ENCODE results near the gene TMEM92. TPM values are rescaled to one million over a fixed set of nuclear protein-coding genes. Genes with fewer than 3 reads are reported as not detected.

The TMEM92 gene
- polyA plus RNA-seq, 1 donor (not counting 4 experiments of a cell fraction or from before 2014, with no cell fraction given): 0.88 TPM

- no peak overlapping the region for H3K9ac ChIP-seq (ENCODE audit: control insufficient read depth, extremely low read depth, insufficient read depth, low read length)
- no peaks in the 10 kb centered on the region for H3K9me3 ChIP-seq (ENCODE audit: control insufficient read depth, low read depth, low read length)
- H3K4me2 ChIP-seq (ENCODE audit: control insufficient read depth, extremely low read depth, insufficient read depth, low read depth, low read length): no peak overlapping the region
- no peaks in the 10 kb centered on the region for H3K79me2 ChIP-seq (ENCODE audit: control insufficient read depth, insufficient read depth, low read length)
- H3K27ac ChIP-seq (ENCODE audit: control insufficient read depth, insufficient read depth, low read length): no peak overlapping the region
- no peaks in the 10 kb centered on the region for H3K36me3 ChIP-seq (ENCODE audit: control insufficient read depth in 2 of 2, extremely low read depth in 1 of 2, insufficient read depth in 2 of 2, low read length in 2 of 2)
- DNase-seq (ENCODE audit: low read depth, low spot score): no peak
- TF ChIP-seq CTCF (optimal IDR thresholded peaks at IDR 0.05 in 1 of 3, IDR thresholded peaks at IDR 0.05 in 1 of 3, conservative IDR thresholded peaks at IDR 0.05 in 1 of 3; ENCODE audit: extremely low read depth in 1 of 3, insufficient read depth in 2 of 3, low read length in 3 of 3) (no peak), EZH2 (IDR thresholded peaks at IDR 0.05; ENCODE audit: low read length) (no peak)
- H3K4me3 ChIP-seq (ENCODE audit: control insufficient read depth in 2 of 3, extremely low read depth in 1 of 3, insufficient read depth in 2 of 3, low read depth in 1 of 3, low read length in 3 of 3): no peak overlapping the region
- no peaks in the 10 kb centered on the region for H3K27me3 ChIP-seq (ENCODE audit: control insufficient read depth, extremely low read depth, insufficient read depth, low read length)
- H4K20me1 ChIP-seq (ENCODE audit: control insufficient read depth, extremely low read depth, insufficient read depth, low read length): no peaks in the 10 kb centered on the region
- dilution Hi-C loops (cut with MboI; ENCODE audit: extremely low pct_ligation_motif_present, low sequenced_read_pairs): no loop called here
- no peak for FAIRE-seq
- H3K4me1 ChIP-seq (ENCODE audit: control insufficient read depth, extremely low read depth, insufficient read depth, low read length): no peaks in the 10 kb centered on the region
- H2AFZ ChIP-seq (ENCODE audit: control insufficient read depth, low read length): no peak overlapping the region
- H3K9me1 ChIP-seq (ENCODE audit: control insufficient read depth, extremely low read depth, insufficient read depth, low read length): no peaks in the 10 kb centered on the region
Observed at GRCh38 chr17:50308666-50309065, 34.4 kb downstream of the TMEM92 start.

GRCh38 chr17:50310455-50311111 is 36.3 kb downstream of the TMEM92 start:
- dilution Hi-C loops (cut with MboI; ENCODE audit: extremely low pct_ligation_motif_present, low sequenced_read_pairs): no loop called here

More at GRCh38 chr17:50310455-50311111, 36.3 kb downstream of the TMEM92 start:
- no peaks in the 10 kb centered on the region for H3K27me3 ChIP-seq (ENCODE audit: control insufficient read depth, extremely low read depth, insufficient read depth, low read length)
- TF ChIP-seq EZH2 (IDR thresholded peaks at IDR 0.05; ENCODE audit: low read length): no peak
- no peak for TF ChIP-seq CTCF (optimal IDR thresholded peaks at IDR 0.05 in 1 of 3, IDR thresholded peaks at IDR 0.05 in 1 of 3, conservative IDR thresholded peaks at IDR 0.05 in 1 of 3; ENCODE audit: extremely low read depth in 1 of 3, insufficient read depth in 2 of 3, low read length in 3 of 3)
- no peak overlapping the region for H3K4me3 ChIP-seq (ENCODE audit: control insufficient read depth in 2 of 3, extremely low read depth in 1 of 3, insufficient read depth in 2 of 3, low read depth in 1 of 3, low read length in 3 of 3)
- FAIRE-seq: no peak
- H3K36me3 ChIP-seq (ENCODE audit: control insufficient read depth in 2 of 2, extremely low read depth in 1 of 2, insufficient read depth in 2 of 2, low read length in 2 of 2): no peaks in the 10 kb centered on the region
- no peak for DNase-seq (ENCODE audit: low read depth, low spot score)
- H3K4me1 ChIP-seq (ENCODE audit: control insufficient read depth, extremely low read depth, insufficient read depth, low read length): peaks cover 5% of the 10 kb centered on the region
- H3K4me2 ChIP-seq (ENCODE audit: control insufficient read depth, extremely low read depth, insufficient read depth, low read depth, low read length): no peak overlapping the region
- H3K9me1 ChIP-seq (ENCODE audit: control insufficient read depth, extremely low read depth, insufficient read depth, low read length): no peaks in the 10 kb centered on the region
- no peaks in the 10 kb centered on the region for H3K79me2 ChIP-seq (ENCODE audit: control insufficient read depth, insufficient read depth, low read length)
- no peaks in the 10 kb centered on the region for H3K9me3 ChIP-seq (ENCODE audit: control insufficient read depth, low read depth, low read length)
- no peak overlapping the region for H3K9ac ChIP-seq (ENCODE audit: control insufficient read depth, extremely low read depth, insufficient read depth, low read length)
- no peak overlapping the region for H2AFZ ChIP-seq (ENCODE audit: control insufficient read depth, low read length)
- H3K27ac ChIP-seq (ENCODE audit: control insufficient read depth, insufficient read depth, low read length): no peak overlapping the region
- no peaks in the 10 kb centered on the region for H4K20me1 ChIP-seq (ENCODE audit: control insufficient read depth, extremely low read depth, insufficient read depth, low read length)

Measured in keratinocyte (primary cell).